ENCODE results near the gene SPTBN4.
"Not testable (repeated sequence)": the region's sequence is repeated elsewhere in the genome, so short reads cannot be mapped to it uniquely, and the experiment has no call there.

The SPTBN4 gene

GRCh38 chr19:40457953-40458596, 8.7 kb upstream of the SPTBN4 start:
- Histone ChIP-seq H3K9me3 (ENCODE audit: insufficient read depth, low read length) (no peaks in the 10 kb centered on the region), H3K4me3 (ENCODE audit: insufficient read length, low read depth) (no peak overlapping the region), H3K27me3 (ENCODE audit: insufficient read depth, insufficient read length) (no peaks in the 10 kb centered on the region), H3K4me1 (ENCODE audit: insufficient read depth, insufficient read length) (no peaks in the 10 kb centered on the region), H3K36me3 (ENCODE audit: insufficient read depth, insufficient read length, low read length) (peaks cover 4% of the 10 kb centered on the region), H3K9ac (ENCODE audit: insufficient read length, low read depth) (no peak overlapping the region)
- TF ChIP-seq SUZ12 (IDR thresholded peaks at IDR 0.05; ENCODE audit: extremely low read depth, insufficient read depth, insufficient read length) (no peak), YY1 (IDR thresholded peaks at IDR 0.05; ENCODE audit: insufficient read depth, insufficient read length) (no peak), ZNF274 (IDR thresholded peaks at IDR 0.05; ENCODE audit: low read depth, low read length) (no peak)
- DNase-seq (ENCODE audit: low read depth, low spot score) = no peak

- peaks cover 4% of the 10 kb centered on the region for H3K36me3 ChIP-seq (ENCODE audit: insufficient read depth, insufficient read length, low read length)
- H3K27me3 ChIP-seq (ENCODE audit: insufficient read depth, insufficient read length) = no peaks in the 10 kb centered on the region
- no peaks in the 10 kb centered on the region for H3K9me3 ChIP-seq (ENCODE audit: insufficient read depth, low read length)
- no peak for DNase-seq (ENCODE audit: low read depth, low spot score)
- H3K9ac ChIP-seq (ENCODE audit: insufficient read length, low read depth) = no peak overlapping the region
- H3K4me1 ChIP-seq (ENCODE audit: insufficient read depth, insufficient read length) = no peaks in the 10 kb centered on the region
- H3K4me3 ChIP-seq (ENCODE audit: insufficient read length, low read depth) = no peak overlapping the region
- TF ChIP-seq ZNF274 (IDR thresholded peaks at IDR 0.05; ENCODE audit: low read depth, low read length) (no peak), SUZ12 (IDR thresholded peaks at IDR 0.05; ENCODE audit: extremely low read depth, insufficient read depth, insufficient read length) (no peak), YY1 (IDR thresholded peaks at IDR 0.05; ENCODE audit: insufficient read depth, insufficient read length) (no peak)
Measured at GRCh38 chr19:40458597-40458974, 8.2 kb upstream of the SPTBN4 start.

- no peak overlapping the region for H3K4me3 ChIP-seq (ENCODE audit: insufficient read length, low read depth)
- peaks cover 4% of the 10 kb centered on the region for H3K36me3 ChIP-seq (ENCODE audit: insufficient read depth, insufficient read length, low read length)
- no peaks in the 10 kb centered on the region for H3K9me3 ChIP-seq (ENCODE audit: insufficient read depth, low read length)
- H3K27me3 ChIP-seq (ENCODE audit: insufficient read depth, insufficient read length) = no peaks in the 10 kb centered on the region
- no peak for DNase-seq (ENCODE audit: low read depth, low spot score)
- no peaks in the 10 kb centered on the region for H3K4me1 ChIP-seq (ENCODE audit: insufficient read depth, insufficient read length)
- TF ChIP-seq SUZ12 (IDR thresholded peaks at IDR 0.05; ENCODE audit: extremely low read depth, insufficient read depth, insufficient read length) = no peak
- no peak for TF ChIP-seq YY1 (IDR thresholded peaks at IDR 0.05; ENCODE audit: insufficient read depth, insufficient read length)
- no peak for TF ChIP-seq ZNF274 (IDR thresholded peaks at IDR 0.05; ENCODE audit: low read depth, low read length)
- no peak overlapping the region for H3K9ac ChIP-seq (ENCODE audit: insufficient read length, low read depth)
Measured at GRCh38 chr19:40460185-40460584, 6.6 kb upstream of the SPTBN4 start.

GRCh38 chr19:40461669-40462221, 5.1 kb upstream of the SPTBN4 start:
- H3K4me1 ChIP-seq (ENCODE audit: insufficient read depth, insufficient read length) = peaks cover 8% of the 10 kb centered on the region
- H3K36me3 ChIP-seq (ENCODE audit: insufficient read depth, insufficient read length, low read length) = peaks cover 4% of the 10 kb centered on the region
- no peak for DNase-seq (ENCODE audit: low read depth, low spot score)
- H3K9me3 ChIP-seq (ENCODE audit: insufficient read depth, low read length) = no peaks in the 10 kb centered on the region
- H3K4me3 ChIP-seq (ENCODE audit: insufficient read length, low read depth) = no peak overlapping the region
- H3K27me3 ChIP-seq (ENCODE audit: insufficient read depth, insufficient read length) = peaks cover 9% of the 10 kb centered on the region
- TF ChIP-seq ZNF274 (IDR thresholded peaks at IDR 0.05; ENCODE audit: low read depth, low read length) (no peak), YY1 (IDR thresholded peaks at IDR 0.05; ENCODE audit: insufficient read depth, insufficient read length) (no peak), SUZ12 (IDR thresholded peaks at IDR 0.05; ENCODE audit: extremely low read depth, insufficient read depth, insufficient read length) (no peak)
- no peak overlapping the region for H3K9ac ChIP-seq (ENCODE audit: insufficient read length, low read depth)

- H3K4me3 ChIP-seq (ENCODE audit: insufficient read length, low read depth); DNase-seq (ENCODE audit: low read depth, low spot score); H3K36me3 ChIP-seq (ENCODE audit: insufficient read depth, insufficient read length, low read length); H3K9me3 ChIP-seq (ENCODE audit: insufficient read depth, low read length); H3K4me1 ChIP-seq (ENCODE audit: insufficient read depth, insufficient read length); H3K9ac ChIP-seq (ENCODE audit: insufficient read length, low read depth): not testable (repeated sequence)
- H3K27me3 ChIP-seq (ENCODE audit: insufficient read depth, insufficient read length) = peaks cover 26% of the 10 kb centered on the region
Measured at GRCh38 chr19:40463587-40464037, 3.2 kb upstream of the SPTBN4 start.

DNA sequence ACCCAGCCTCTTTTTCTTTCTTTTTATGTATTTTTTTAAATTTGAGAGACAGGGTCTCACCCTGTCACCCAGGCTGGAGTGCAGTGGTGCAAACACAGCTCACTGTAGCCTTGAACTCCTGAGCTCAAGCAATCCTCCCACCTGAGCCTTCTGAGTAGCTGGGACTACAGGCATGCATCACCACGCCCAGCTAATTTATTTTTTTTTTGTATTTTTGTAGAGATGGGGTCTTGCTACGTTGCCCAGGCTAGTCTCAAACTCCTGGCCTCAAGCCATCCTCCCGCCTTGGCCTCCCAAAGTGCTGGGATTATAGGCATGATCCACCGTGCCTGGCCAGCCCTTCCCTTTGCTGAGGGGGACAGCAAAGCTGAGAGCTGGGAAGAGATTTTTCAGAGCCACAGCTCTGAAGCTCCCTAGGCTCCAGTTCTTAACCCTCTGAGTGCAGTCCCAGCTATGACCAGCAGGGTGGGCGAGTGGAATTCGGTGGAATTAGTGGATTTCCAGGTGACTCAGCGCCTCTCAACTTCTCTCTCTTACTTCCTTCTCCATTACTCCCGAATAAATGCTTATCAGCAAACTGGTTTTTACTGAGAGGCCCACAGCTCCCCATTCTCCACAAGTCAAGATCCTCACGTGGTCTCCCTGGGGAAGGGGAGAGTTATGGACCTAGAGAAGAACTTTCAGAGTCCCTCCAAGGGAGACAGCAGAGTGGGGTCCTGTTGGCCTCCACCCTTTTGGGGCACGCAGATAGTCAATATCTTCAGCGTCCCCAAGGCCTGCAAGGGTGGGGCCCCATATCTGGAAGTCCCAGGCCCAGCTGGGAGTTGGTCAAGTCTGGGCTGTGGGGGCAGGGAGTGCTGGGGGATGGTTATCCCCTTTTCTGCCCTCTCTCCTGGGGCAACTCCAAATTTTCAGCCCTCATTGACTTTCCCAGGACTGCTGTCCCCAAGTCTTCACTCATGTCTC, 2.5 kb upstream of the SPTBN4 start:
- Histone ChIP-seq H3K4me1 (ENCODE audit: insufficient read depth, insufficient read length) (peaks cover 10% of the 10 kb centered on the region), H3K36me3 (ENCODE audit: insufficient read depth, insufficient read length, low read length) (no peaks in the 10 kb centered on the region), H3K9me3 (ENCODE audit: insufficient read depth, low read length) (no peaks in the 10 kb centered on the region), H3K9ac (ENCODE audit: insufficient read length, low read depth) (peak overlapping the region; percentile 64), H3K4me3 (ENCODE audit: insufficient read length, low read depth) (peak overlapping the region; percentile 62), H3K27me3 (ENCODE audit: insufficient read depth, insufficient read length) (peaks cover 29% of the 10 kb centered on the region)
- DNase-seq (ENCODE audit: low read depth, low spot score) = no peak
- no peak for TF ChIP-seq YY1 (IDR thresholded peaks at IDR 0.05; ENCODE audit: insufficient read depth, insufficient read length)
- no peak for TF ChIP-seq SUZ12 (IDR thresholded peaks at IDR 0.05; ENCODE audit: extremely low read depth, insufficient read depth, insufficient read length)
- no peak for TF ChIP-seq ZNF274 (IDR thresholded peaks at IDR 0.05; ENCODE audit: low read depth, low read length)

DNA sequence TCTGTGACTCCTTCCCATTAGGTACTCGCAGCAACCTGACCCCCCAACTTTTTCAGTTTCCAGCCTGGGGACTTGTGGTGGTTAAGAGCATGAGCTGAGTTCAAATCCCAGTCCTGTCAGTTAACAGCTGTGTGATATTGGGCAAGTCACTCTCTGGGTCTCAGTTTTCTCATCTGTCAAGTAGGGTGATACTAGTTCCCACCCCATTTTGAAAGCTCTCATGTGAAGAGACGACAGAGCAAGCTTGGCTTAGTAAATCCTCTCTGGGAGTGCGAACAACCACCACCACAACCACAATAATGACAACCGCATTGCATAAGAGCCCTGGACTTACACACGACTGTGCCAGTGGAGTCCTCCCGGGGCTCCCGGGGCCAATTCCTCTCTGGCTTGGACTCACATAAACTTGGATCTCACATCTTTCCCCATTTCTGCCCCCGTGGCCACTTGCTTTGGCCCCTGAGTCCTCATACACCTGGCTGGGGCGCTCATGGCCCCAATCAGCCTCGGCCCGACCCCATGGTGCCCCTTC, 1.7 kb upstream of the SPTBN4 start:
- Histone ChIP-seq H3K27me3 (ENCODE audit: insufficient read depth, insufficient read length) (peaks cover 29% of the 10 kb centered on the region), H3K4me1 (ENCODE audit: insufficient read depth, insufficient read length) (peaks cover 10% of the 10 kb centered on the region), H3K9me3 (ENCODE audit: insufficient read depth, low read length) (no peaks in the 10 kb centered on the region), H3K36me3 (ENCODE audit: insufficient read depth, insufficient read length, low read length) (no peaks in the 10 kb centered on the region), H3K4me3 (ENCODE audit: insufficient read length, low read depth) (peak overlapping the region; percentile 62), H3K9ac (ENCODE audit: insufficient read length, low read depth) (peak overlapping the region; percentile 64)
- TF ChIP-seq SUZ12 (IDR thresholded peaks at IDR 0.05; ENCODE audit: extremely low read depth, insufficient read depth, insufficient read length) = no peak
- TF ChIP-seq ZNF274 (IDR thresholded peaks at IDR 0.05; ENCODE audit: low read depth, low read length) = no peak
- no peak for TF ChIP-seq YY1 (IDR thresholded peaks at IDR 0.05; ENCODE audit: insufficient read depth, insufficient read length)
- no peak for DNase-seq (ENCODE audit: low read depth, low spot score)

Measured in NT2/D1 (cell line).